GM12801 (cell line): ENCODE measurements around the gene CROCC2.

ENCODE experiments used
- CTCF ChIP-seq: IDR thresholded peaks from one replicate; pipeline ENCODE4 v1.5.1; 2011; ENCODE audit warnings: control low read depth; ENCODE audit not compliant: insufficient read length; ENCODE audit errors: extremely low read depth

Gene CROCC2

GRCh38 chr2:240877460-240878340, 28.4 kb upstream of the CROCC2 start:
- no peak for TF ChIP-seq CTCF

- no peak for TF ChIP-seq CTCF
These were observed 27.7 kb upstream of the CROCC2 start for GRCh38 chr2:240878341-240878936.

- TF ChIP-seq CTCF, result no peak
These were observed 27.0 kb upstream of the CROCC2 start for GRCh38 chr2:240879105-240879504.

GRCh38 chr2:240881913-240882312, 24.2 kb upstream of the CROCC2 start:
- TF ChIP-seq CTCF, result no peak

- no peak for TF ChIP-seq CTCF
These were observed 21.9 kb upstream of the CROCC2 start for GRCh38 chr2:240884221-240884620.

GRCh38 chr2:240884745-240885144, 21.4 kb upstream of the CROCC2 start:
- TF ChIP-seq CTCF, result no peak

GRCh38 chr2:240885566-240885965, 20.6 kb upstream of the CROCC2 start:
- no peak for TF ChIP-seq CTCF
